B cell (primary cell): ENCODE results near the gene TMEM9. TPM values are rescaled to one million over a fixed set of nuclear protein-coding genes. Genes with fewer than 3 reads are reported as not detected.

Experiments used
- ATAC-seq: fragments of 200-7000 bp; cut with Tn5 transposase; one replicate; pipeline ENCODE4 v1.10.0; 2021; ENCODE audit warnings: low read depth, mild to moderate bottlenecking, moderate number of reproducible peaks, moderate library complexity
- CTCF ChIA-PET: fragments of 350-600 bp; sonication (Branson Sonifier 250); formaldehyde crosslinking; loops from one replicate; lab custom pipeline; 2021; ENCODE audit warnings: antibody characterized with exemption, inconsistent platforms; lab: Charles Lee
- POLR2A ChIA-PET: fragments of 350-600 bp; sonication (Branson Sonifier 250); formaldehyde crosslinking; loops from one replicate; lab custom pipeline; 2021; ENCODE audit warnings: antibody characterized with exemption; lab: Charles Lee
- DNase-seq: peaks from one replicate; pipeline ENCODE4 v3.0.0; 2013
- H2AFZ ChIP-seq: 2 replicates; pipeline ENCODE4 v1.6.1; 2012; ENCODE audit warnings: mild to moderate bottlenecking, low read depth, low read length; ENCODE audit not compliant: insufficient read depth, poor library complexity, severe bottlenecking
- H3K27ac ChIP-seq, 2 donors: 1 replicate in 1 of 2; 2 replicates in 1 of 2; pipeline ENCODE4 v1.5.1; 2012 to 2013; ENCODE audit warnings: low read length in 2 of 2, mild to moderate bottlenecking in 2 of 2, moderate library complexity in 1 of 2
- H3K27me3 ChIP-seq, 4 experiments: fragments of 200-600 bp in 1 of 4; sonication (generic) in 1 of 4; replicated peaks in 1 of 4; 1 replicate in 2 of 4; 2 replicates in 2 of 4; pipeline versions ENCODE4 v1.6.1 to v1.7.0; 2013 to 2016; ENCODE audit warnings: low read length in 3 of 4, mild to moderate bottlenecking in 2 of 4, mixed read lengths in 1 of 4, moderate library complexity in 1 of 4; ENCODE audit not compliant: insufficient read depth in 4 of 4, control insufficient read depth in 3 of 4; ENCODE audit errors: control extremely low read depth in 1 of 4
- H3K36me3 ChIP-seq, 2 experiments: replicated peaks in 1 of 2; 1 replicate in 1 of 2; 2 replicates in 1 of 2; pipeline versions ENCODE4 v1.6.1 to v1.7.1; 2013; ENCODE audit warnings: low read length in 1 of 2; ENCODE audit not compliant: insufficient read depth in 2 of 2, control insufficient read depth in 1 of 2; ENCODE audit errors: control extremely low read depth in 1 of 2, extremely low read depth in 1 of 2
- H3K4me1 ChIP-seq, 2 donors: fragments of 200-600 bp in 1 of 2; sonication (generic) in 1 of 2; 1 replicate in 1 of 2; 2 replicates in 1 of 2; pipeline versions ENCODE4 v1.5.1 to v1.6.1; 2013 to 2017; ENCODE audit warnings: low read length in 2 of 2; ENCODE audit not compliant: control insufficient read depth in 2 of 2, insufficient read depth in 2 of 2
- H3K4me2 ChIP-seq: replicated peaks from 2 replicates; pipeline ENCODE3; 2012; ENCODE audit warnings: mild to moderate bottlenecking, low read depth, low read length; ENCODE audit not compliant: poor library complexity, severe bottlenecking
- H3K4me3 ChIP-seq, 5 experiments: fragments of 200-600 bp in 1 of 5; sonication (generic) in 1 of 5; 1 replicate in 3 of 5; 2 replicates in 2 of 5; pipeline versions ENCODE4 v1.5.1 to v1.7.0; 2011 to 2016; ENCODE audit warnings: low read length in 4 of 5, mild to moderate bottlenecking in 4 of 5, low read depth in 2 of 5, control low read depth in 1 of 5, moderate library complexity in 1 of 5; ENCODE audit not compliant: insufficient read depth in 1 of 5; ENCODE audit errors: control extremely low read depth in 1 of 5, extremely low read depth in 1 of 5
- H3K79me2 ChIP-seq: fragments of 200-600 bp; sonication (generic); one replicate; pipeline ENCODE4 v1.6.0; 2016; ENCODE audit warnings: low read length; ENCODE audit not compliant: control insufficient read depth, insufficient read depth
- H3K9ac ChIP-seq: fragments of 200-600 bp; sonication (generic); 2 replicates; pipeline ENCODE4 v1.6.1; 2017; ENCODE audit warnings: mild to moderate bottlenecking, low read length, moderate library complexity
- H3K9me3 ChIP-seq, 3 donors: one replicate each; pipeline versions ENCODE4 v1.6.1 to v1.7.1; 2013; ENCODE audit warnings: low read length in 2 of 3; ENCODE audit not compliant: control insufficient read depth in 2 of 3, insufficient read depth in 1 of 3; ENCODE audit errors: control extremely low read depth in 1 of 3
- H4K20me1 ChIP-seq: 2 replicates; pipeline ENCODE4 v1.6.0; 2012; ENCODE audit warnings: mild to moderate bottlenecking, low read length; ENCODE audit not compliant: insufficient read depth, control insufficient read depth, poor library complexity, severe bottlenecking
- H3K27ac Mint-ChIP-seq: one replicate; pipeline ENCODE4 v1.8.0; 2021; ENCODE audit warnings: mixed read lengths
- H3K27me3 Mint-ChIP-seq: one replicate; pipeline ENCODE4 v1.8.0; 2021; ENCODE audit warnings: mixed read lengths
- H3K4me1 Mint-ChIP-seq: one replicate; pipeline ENCODE4 v1.8.0; 2021; ENCODE audit warnings: mixed read lengths
- H3K4me3 Mint-ChIP-seq: one replicate; pipeline ENCODE4 v1.8.0; 2021; ENCODE audit warnings: mixed read lengths
- H3K9me3 Mint-ChIP-seq: one replicate; pipeline ENCODE4 v1.8.0; 2022; ENCODE audit warnings: mixed read lengths; ENCODE audit not compliant: insufficient read depth
- CTCF ChIP-seq: fragments of 200-600 bp; IDR thresholded peaks from one replicate; pipeline ENCODE4 v1.8.0; 2022; ENCODE audit warnings: antibody characterized with exemption, mild to moderate bottlenecking
- EZH2 ChIP-seq: IDR thresholded peaks from 2 replicates; pipeline ENCODE4 v1.6.1; 2012; ENCODE audit warnings: borderline replicate concordance, low read depth, mild to moderate bottlenecking, moderate library complexity, low read length; ENCODE audit not compliant: insufficient read depth, poor library complexity, severe bottlenecking
- WGBS: methylation state at CpG from one replicate; pipeline ENCODE4 v1.1.5; 2013; ENCODE audit warnings: missing lambda C conversion rate; ENCODE audit not compliant: insufficient coverage; 5-methylcytosine and 5-hydroxymethylcytosine counted together
- intact Hi-C: fragments of 100-400 bp; cut with micrococcal nuclease; formaldehyde crosslinking; loops from one replicate; pipeline ENCODE4 v1.10.0; 2022
- polyA plus RNA-seq: library from polyadenylated mRNA; depleted of rRNA; stranded (reverse); fragments of >200 nt; gene quantifications from 2 replicates; pipeline ENCODE4 v1.2.3, GENCODE V29; 2012
- total RNA-seq, 2 donors: library from RNA; stranded (reverse); fragments of 120-200 nt in 1 of 2; gene quantifications; 1 replicate in 1 of 2; 2 replicates in 1 of 2; pipeline versions ENCODE4 v1.2.3 to v1.2.4, GENCODE V29; 2013 to 2022

Gene TMEM9
- total and polyA plus RNA-seq, 2 donors (not counting 1 experiment from before 2014, with no cell fraction given), result 23.6 to 29.2 TPM

GRCh38 chr1:201123866-201124265, 30.4 kb downstream of the TMEM9 start:
- Histone ChIP-seq H3K36me3 (no peaks in the 10 kb centered on the region), H3K4me1 (peaks cover 3 to 6% of the 10 kb centered on the region in 2 donors), H3K9me3 (no peaks in the 10 kb centered on the region), H2AFZ (no peak overlapping the region), H3K79me2 (no peaks in the 10 kb centered on the region), H3K27ac (no peak overlapping the region), H3K4me3 (no peak overlapping the region), H3K4me2 (no peak overlapping the region), H3K9ac (no peak overlapping the region), H4K20me1 (no peaks in the 10 kb centered on the region), H3K27me3 (peaks cover 0 to 3% (median 0%) of the 10 kb centered on the region in 4 experiments)
- no peak overlapping the region for H3K27ac Mint-ChIP-seq
- ChIA-PET CTCF (no interaction called here), POLR2A (no interaction called here)
- no peak overlapping the region for H3K4me3 Mint-ChIP-seq
- peaks cover 8% of the 10 kb centered on the region for H3K4me1 Mint-ChIP-seq
- TF ChIP-seq CTCF, result no peak
- intact Hi-C loops, result no loop called here
- H3K27me3 Mint-ChIP-seq, result peaks cover 25% of the 10 kb centered on the region
- ATAC-seq (no peak), DNase-seq (no peak)
- no peaks in the 10 kb centered on the region for H3K9me3 Mint-ChIP-seq
- WGBS, result 83% methylated on average over 1 of the region's 1 CpG

- Histone ChIP-seq H4K20me1 (no peaks in the 10 kb centered on the region), H3K9me3 (no peaks in the 10 kb centered on the region), H2AFZ (no peak overlapping the region), H3K4me1 (peaks cover 3 to 6% of the 10 kb centered on the region in 2 donors), H3K9ac (no peak overlapping the region), H3K4me2 (no peak overlapping the region), H3K79me2 (no peaks in the 10 kb centered on the region), H3K27me3 (peaks cover 0 to 5% (median 0%) of the 10 kb centered on the region in 4 experiments), H3K27ac (no peak overlapping the region), H3K4me3 (no peak overlapping the region), H3K36me3 (no peaks in the 10 kb centered on the region)
- Mint-ChIP-seq H3K9me3 (no peaks in the 10 kb centered on the region), H3K4me1 (peaks cover 8% of the 10 kb centered on the region), H3K27me3 (peaks cover 27% of the 10 kb centered on the region), H3K4me3 (no peak overlapping the region), H3K27ac (no peak overlapping the region)
- no peak for TF ChIP-seq EZH2
- no peak for TF ChIP-seq CTCF
- no peak for ATAC-seq
- ChIA-PET POLR2A (no interaction called here), CTCF (interaction anchor here (0.9 to 1.1 kb wide), 3 partner anchors 8 to 151 kb away, joined by 3 to 4 read pairs (median 3); no protein-coding TSS in a partner anchor)
- intact Hi-C loops, result no loop called here
- no CpG with 5 or more reads among the region's 10 CpGs for WGBS
- DNase-seq, result no peak
Observed at GRCh38 chr1:201122321-201122957, 31.8 kb downstream of the TMEM9 start.
